ENCODE data around the gene NOTO.
"Not testable (repeated sequence)": the region's sequence is repeated elsewhere in the genome, so short reads cannot be mapped to it uniquely, and the experiment has no call there.

Gene NOTO, protein sequence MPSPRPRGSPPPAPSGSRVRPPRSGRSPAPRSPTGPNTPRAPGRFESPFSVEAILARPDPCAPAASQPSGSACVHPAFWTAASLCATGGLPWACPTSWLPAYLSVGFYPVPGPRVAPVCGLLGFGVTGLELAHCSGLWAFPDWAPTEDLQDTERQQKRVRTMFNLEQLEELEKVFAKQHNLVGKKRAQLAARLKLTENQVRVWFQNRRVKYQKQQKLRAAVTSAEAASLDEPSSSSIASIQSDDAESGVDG

GRCh38 chr2:73202156-73203054 lies at the start of gene NOTO:
NOTO (plus strand) TSS chr2:73202574; CDS start chr2:73202667, 93 bp downstream.
- DNase-seq, result no peak

GRCh38 chr2:73156539-73157124 lies 45.7 kb upstream of the NOTO start:
- peak; percentile 66 for DNase-seq

- DNase-seq, result no peak
Observed at GRCh38 chr2:73162856-73163391, 39.5 kb upstream of the NOTO start.

DNA sequence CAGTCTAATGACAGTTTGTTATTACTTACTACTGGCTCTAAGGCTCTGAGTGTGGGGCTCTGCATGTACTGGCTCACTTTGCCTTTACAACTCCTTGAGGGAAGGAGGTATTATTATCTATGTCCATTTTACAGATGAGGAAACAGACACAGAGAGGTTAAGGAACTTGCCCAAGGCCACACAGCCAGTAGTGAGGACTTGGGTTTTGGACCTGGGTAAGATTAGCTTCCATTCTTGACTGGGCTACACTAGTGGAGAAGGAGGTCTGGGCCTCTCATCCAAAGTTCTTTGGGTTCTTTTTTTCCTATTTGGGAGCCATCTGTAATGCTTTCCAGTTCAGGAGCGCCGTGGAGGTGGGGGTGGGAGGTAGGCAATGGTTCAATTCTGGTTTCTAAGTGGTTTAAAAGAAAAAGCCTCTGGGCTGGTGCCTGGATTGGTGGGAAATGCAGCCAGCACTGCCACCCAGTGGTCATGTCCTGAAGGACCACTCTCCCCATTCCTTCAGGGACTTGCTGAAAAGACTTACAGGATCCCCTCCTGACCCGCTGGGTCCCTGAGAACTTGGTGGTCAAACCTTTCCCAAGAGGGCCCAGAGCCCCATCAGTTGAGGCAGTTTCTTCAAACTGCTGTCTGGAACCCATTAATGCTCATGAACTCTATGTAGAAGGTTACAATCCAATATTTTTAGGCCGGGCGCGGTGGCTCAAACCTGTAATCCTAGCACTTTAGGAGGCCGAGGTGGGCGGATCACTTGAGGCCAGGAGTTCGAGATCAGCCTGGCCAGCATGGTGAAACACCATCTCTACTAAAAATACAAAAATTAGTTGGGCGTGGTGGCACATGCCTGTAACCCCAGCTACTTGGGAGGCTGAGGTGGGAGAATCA lies 38.6 kb upstream of the NOTO start:
- DNase-seq, result peak; percentile 76

DNA sequence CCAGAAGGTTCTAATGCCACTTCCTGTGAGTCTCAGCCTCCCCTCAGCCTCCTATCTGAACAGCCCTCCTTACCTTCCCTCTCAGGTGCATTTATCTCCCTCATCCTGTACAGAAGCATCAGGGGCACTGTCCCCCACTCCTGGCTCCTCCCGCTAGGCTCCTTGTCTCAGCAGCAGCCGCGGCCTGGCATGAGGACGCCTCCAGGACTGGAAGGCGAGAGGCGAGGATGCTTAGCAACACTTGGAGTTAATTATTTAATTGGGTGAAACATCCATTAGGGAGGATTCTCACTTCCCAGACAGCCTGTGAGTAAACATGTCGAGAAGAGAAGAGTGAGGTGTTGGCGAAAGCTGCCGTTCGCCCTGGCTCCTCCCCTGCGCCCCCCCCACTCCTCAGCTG lies 36.4 kb upstream of the NOTO start:
- not testable (repeated sequence) for DNase-seq

- not testable (repeated sequence) for DNase-seq
Observed at GRCh38 chr2:73166813-73167212, 35.6 kb upstream of the NOTO start.

DNA sequence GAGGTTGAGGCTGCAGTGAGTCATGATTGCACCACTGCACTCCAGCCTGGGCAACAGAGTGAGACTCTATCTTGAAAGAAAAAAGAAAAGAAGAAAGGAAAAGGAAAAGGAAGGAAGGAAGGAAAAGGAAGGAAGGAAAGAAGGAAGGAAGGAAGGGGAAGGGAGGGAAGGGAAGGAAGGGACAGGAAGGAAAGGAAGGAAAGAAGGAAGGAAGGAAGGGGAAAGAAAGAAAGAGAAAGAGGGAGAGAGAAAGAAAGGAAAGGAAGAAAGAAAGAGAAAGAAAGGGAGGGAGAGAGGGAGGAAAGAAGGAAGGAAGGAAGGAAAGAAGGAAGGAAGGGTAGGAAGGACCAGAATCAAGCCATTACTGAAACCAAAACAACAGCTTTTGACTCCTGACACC lies 34.0 kb upstream of the NOTO start:
- not testable (repeated sequence) for DNase-seq

- not testable (repeated sequence) for DNase-seq
Observed at GRCh38 chr2:73170341-73170740, 32.0 kb upstream of the NOTO start.

DNA sequence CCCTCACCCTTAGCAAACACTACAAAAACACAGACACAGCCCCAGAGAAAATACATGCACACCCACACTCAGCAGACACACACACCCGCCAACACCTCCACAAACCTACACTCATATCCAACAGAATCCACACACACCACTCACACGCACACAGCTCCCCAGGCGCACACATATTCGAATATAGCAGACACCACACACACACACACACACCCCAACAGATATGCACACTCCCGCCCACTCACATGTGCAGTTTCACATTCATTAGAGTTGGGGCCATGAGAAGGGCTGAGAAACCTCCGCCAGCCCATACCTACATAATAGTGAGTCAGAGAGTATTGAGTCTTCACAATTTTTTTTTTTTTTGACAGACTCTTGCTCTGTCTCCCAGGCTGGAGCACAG lies 29.4 kb upstream of the NOTO start:
- no peak for DNase-seq

- DNase-seq, result no peak
Observed at GRCh38 chr2:73173781-73174180, 28.6 kb upstream of the NOTO start.

GRCh38 chr2:73174244-73174643 lies 28.1 kb upstream of the NOTO start:
- DNase-seq, result no peak

DNA sequence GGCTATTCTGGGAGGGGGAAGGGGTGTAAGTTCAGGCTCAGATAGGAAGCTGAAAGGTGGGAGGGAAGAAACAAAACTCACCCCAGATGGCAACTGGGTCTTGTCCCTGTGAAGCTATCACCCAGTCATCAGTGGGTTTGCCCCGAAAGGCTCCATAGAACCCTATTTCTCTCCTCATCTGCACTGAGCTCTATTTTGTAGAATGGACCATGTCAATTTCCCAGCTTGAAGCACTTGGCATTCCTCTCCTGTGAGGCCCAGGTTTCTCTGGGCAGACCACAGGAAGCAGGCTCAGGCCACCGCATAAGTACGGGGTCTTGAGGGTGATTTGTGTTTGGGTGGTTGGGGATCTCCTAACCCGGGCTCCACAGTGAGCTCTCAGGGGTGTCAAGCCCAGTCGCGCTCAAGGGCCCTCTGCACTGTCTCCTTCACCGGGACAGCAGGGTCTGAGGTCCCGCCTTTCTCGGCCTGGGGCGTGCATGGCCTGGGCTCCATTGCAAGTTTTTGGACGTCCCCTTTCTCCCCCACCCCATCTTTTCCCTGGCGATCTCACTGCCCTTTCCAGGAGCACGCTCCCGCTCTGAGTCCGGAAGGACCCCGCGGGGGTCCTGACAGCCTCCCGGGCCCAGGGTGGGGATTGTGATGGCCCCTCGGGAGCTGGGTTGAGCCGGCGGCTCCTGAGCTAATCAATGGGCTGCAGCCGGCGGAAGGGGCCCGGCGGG lies 27.3 kb upstream of the NOTO start:
- DNase-seq, result no peak

- peak; percentile 77 for DNase-seq
Observed at GRCh38 chr2:73175663-73176204, 26.6 kb upstream of the NOTO start.

DNA sequence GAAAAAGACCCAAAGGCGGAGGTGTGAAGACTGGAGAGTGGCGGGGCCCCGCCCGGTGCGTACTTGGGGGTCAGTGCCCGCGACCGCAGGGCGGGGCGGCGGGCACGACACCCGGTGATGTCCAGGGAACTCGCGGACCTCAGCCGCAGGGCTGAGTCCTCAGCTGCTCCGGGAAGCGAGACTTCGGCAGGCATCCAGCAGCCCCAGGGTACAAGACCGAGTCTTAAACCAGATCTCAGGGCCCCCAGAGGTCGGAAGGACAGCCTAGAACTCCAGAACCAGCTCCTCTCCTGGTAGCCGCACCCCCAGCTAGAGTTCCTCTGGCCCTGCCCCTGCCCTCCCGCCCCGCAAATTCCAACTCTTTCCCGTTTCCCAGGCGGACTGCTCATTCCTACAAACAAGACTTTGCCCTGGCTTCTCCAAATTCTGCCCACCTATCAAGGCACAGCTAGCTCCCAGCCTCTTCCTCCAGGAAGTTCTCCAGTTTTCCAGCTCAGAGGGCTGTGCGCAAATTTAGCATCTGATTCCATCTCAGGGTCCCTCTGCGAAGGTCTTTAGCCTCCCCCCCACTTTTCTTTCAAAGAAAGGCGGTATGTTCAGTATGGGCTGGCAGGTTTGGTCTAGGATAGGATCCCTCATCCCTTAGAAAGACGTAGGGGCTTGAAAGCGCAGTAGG lies 26.0 kb upstream of the NOTO start:
- no peak for DNase-seq

DNA sequence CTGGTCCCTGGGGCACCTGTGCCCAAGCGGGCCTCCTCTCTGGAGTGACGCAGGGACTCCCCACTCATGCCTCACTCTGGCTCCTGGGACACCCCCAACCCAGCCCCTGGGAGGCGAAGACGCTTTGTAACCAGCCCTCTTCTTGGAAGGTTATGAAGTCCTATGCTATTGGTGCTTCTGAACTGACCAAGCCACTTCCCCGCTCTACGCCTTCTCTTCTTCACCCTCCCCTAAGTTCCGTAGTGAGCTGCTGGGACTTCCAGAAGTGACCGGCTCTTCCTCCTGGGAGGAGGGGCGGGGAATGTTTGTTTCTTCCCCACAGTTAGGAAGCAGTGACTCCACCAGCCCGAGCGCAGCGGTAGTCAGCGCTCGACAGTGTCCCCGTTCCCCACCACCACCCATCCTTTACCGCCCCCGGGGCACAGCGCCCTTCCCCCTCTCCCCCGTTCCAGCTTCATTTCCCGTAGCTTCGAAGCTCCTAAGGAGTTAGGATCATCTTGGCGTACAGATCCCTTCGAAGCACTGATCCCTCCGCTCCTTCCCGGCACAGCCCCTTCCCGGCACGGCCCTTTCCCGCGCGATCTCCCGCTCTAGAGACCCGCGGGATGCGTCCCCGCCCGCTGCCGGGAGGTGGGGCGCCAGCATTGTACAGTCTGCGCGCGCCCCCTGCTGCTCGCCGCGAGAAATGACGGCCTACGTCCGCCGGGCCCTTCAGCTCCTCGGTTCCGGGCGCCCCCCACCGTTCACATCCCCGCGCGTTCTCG lies 25.3 kb upstream of the NOTO start:
- peak; percentile 93 for DNase-seq

DNA sequence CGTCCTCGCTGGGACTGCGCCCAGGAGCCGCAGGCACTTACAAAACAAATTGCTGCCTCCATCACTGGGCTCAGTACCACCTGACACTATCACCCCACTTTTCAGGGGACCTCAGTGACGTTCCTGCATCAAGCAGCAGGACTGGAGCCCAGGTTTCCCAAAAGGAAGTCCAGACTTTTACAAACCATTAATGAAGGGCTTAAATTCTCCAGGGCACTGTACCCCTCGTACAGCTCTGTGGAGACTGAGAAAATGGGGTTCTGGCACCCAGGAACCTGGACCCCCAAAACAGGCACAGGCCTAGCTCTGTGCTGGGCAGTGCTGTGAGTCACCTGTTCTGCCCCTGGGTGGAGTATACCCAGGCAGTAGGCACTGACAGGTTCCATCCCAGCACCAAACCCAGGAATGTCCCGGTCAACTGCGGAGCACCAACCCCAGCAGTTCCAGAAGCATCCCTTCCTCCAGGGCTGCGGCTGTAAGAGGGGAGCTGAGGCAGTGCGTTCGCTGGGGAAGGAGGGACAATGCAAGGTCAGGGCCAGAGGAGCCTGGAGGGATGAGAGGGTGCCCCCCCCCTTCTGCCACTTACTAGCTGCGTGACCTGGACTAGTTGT lies 24.6 kb upstream of the NOTO start:
- DNase-seq, result no peak

GRCh38 chr2:73185965-73186364 lies 16.4 kb upstream of the NOTO start:
- no peak for DNase-seq

GRCh38 chr2:73187549-73187948 lies 14.8 kb upstream of the NOTO start:
- DNase-seq, result no peak

GRCh38 chr2:73197579-73197978 lies 4.8 kb upstream of the NOTO start:
- no peak for DNase-seq

DNA sequence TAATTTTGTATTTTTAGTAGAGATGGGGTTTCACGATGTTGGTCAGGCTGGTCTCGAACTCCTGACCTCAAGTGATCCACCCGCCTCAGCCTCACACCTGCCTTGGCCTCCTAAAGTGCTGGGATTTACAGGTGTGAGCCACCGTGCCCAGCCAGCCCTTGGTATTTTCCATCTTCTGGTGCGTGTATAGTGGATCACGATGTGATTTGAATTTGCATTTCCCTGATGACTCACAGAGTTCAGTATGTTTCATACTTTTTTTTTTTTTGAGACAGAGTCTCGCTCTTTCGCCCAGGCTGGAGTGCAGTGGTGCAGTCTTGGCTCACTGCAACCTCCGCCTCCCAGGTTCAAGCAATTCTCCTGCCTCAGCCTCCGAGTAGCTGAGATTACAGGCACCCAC lies 2.1 kb upstream of the NOTO start:
- not testable (repeated sequence) for DNase-seq
